Placental pericyte (primary cell): Measurements from ENCODE around the gene CCDC33. TPM values are rescaled to one million over a fixed set of nuclear protein-coding genes. Genes with fewer than 3 reads are reported as not detected.

Experiments
- total RNA-seq: library from RNA; depleted of rRNA; stranded (reverse); fragments of >200 nt; gene quantifications from 2 replicates; pipeline ENCODE4 v1.2.3, GENCODE V29; 2012

CCDC33 gene
- total RNA-seq: 0.88 and 4.0 TPM in 2 replicates

DNA sequence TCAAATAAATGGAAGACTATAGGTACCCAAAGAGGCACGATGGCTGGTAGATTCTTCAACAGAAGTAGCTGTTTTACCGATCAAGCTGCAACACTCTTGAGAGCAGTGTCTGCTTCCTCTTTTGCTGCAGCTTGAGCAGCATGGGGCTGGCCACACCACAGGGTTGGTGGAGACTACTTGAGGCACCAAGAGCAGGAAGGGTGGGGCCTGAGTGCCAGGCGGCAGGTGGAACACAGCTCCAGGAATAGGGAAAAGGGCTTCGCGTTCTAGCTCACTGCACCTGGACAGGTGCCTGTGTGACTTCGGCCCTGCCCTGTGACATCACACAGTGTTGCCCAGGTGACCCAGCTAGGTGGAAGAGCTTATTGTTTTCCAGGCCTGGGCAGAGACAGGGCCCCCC, at the start of gene CCDC33:
CCDC33 (plus strand) TSS at position 365 of the 400 bp plus-strand sequence. CDS start 394 bp downstream, outside the sequence.

DNA sequence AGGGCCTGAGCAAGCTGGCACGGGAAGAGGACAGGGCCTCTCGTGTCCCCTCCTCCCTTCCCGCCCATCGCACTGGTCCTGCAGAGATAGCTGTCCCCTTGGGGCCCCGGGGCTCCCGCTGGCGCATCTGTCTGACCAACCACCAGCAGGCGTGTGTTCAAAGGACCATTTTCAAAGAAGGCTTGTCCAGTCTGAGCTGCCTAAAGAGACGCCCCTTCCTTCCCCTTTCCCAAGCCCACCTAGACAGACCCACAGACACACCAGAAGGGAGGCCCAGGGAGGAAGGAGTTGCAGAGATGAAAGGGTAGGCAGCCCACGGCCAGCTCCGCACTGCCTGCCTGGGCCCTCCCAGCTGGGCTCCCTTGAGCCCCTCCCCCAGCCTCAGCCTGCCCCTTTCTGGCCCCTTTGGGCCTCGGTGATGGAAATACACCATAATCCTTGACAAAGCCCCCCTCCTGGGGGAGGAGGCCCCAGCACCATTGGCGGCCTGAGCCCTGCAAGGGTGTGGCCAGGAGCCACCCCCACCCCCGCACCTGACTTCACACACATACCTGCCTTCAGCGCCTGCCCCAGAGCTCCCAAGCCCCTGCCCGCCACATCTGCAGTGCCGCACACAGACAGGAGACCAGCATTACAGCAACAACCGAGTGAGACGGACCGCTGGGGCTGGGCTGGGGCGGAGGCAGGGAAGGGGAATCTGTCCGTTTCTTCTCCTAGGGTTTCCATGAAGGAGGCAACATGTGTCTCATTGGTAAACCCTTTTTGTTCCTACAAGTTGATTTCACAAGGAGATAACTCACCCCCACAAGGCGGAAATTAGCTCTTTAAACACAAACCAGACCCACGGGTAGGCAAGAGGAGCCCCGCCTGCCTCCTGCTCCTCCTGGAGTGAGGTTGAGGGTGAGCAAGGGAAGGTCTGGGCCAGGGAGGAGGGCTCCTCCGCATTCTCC, 33.4 kb upstream of the CCDC33 start, which contains the start of gene STRA6:
STRA6 (minus strand) TSS at position 336 of the 950 bp plus-strand sequence. CDS start 520 bp downstream, outside the sequence.

DNA sequence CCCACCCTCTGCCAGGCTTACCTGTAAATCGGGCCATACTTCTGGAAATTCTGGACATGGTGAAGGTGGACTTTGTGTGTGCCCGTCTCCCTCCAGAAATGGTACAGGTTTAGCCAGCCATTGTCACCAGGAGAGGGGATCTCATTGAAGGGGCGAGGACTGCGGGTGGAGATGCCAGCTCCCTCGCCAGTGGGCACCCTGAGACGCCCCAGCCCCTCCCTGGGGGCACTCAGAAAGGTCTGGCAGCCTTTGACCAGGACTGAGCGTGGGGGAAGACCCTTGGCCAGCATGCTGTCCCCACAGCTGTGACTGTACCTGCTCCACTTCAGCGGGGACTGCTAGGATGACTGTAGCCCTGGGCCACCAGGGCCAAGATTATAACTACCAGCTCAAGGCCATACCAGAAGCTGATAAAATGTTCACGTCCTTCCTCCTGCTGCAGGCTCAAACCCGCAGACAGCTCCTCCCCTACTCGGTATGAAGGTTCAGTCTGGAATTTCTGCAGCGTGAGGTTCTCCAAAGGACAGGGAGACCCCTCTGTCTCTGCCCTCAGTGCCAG, 131.2 kb downstream of the CCDC33 start, which contains the start of gene CYP11A1:
CYP11A1 (minus strand) TSS at position 351 of the 559 bp plus-strand sequence; CDS start at position 290, 61 bp downstream.

Other genes with a start within 250 kb of the CCDC33 start
- 16.6 and 26.9 TPM in 2 replicates for gene STOML1, start 244.0 kb upstream of the CCDC33 start, total RNA-seq
- 54.7 and 77.3 TPM in 2 replicates for gene PML, start 241.6 kb upstream of the CCDC33 start, total RNA-seq
- not detected in 2 replicates for gene GOLGA6A, start 153.8 kb upstream of the CCDC33 start, total RNA-seq
- gene ISLR2, start 105.7 kb upstream of the CCDC33 start, total RNA-seq: under 0.01 and 0.72 TPM in 2 replicates
- gene ISLR, start 62.6 kb upstream of the CCDC33 start, total RNA-seq: 25.8 and 26.6 TPM in 2 replicates
- gene STRA6, start 33.5 kb upstream of the CCDC33 start, total RNA-seq: 33.3 and 99.9 TPM in 2 replicates
- gene CYP11A1, start 131.3 kb downstream of the CCDC33 start, total RNA-seq: not detected in 2 replicates
- gene SEMA7A, start 197.6 kb downstream of the CCDC33 start, total RNA-seq: 3.3 and 132 TPM in 2 replicates
- gene UBL7, start 224.8 kb downstream of the CCDC33 start, total RNA-seq: 34.4 and 54.7 TPM in 2 replicates